Endometrial microvascular endothelial cells (primary cell): ENCODE results near the gene CYFIP1. TPM values are rescaled to one million over a fixed set of nuclear protein-coding genes. Genes with fewer than 3 reads are reported as not detected.

ENCODE experiments used
- in situ Hi-C: cut with HindIII; loops from 2 replicates; pipeline ENCODE4 v1.10.0; 2017; ENCODE audit warnings: low sequenced_read_pairs, low pct_unique_long_range_greater_than_20kb; ENCODE audit errors: inconsistent ontology term
- total RNA-seq: library from RNA; depleted of rRNA; stranded (reverse); fragments of >200 nt; gene quantifications from one replicate; pipeline ENCODE4 v1.2.3, GENCODE V29; 2015; ENCODE audit errors: inconsistent ontology term

The CYFIP1 gene
- total RNA-seq, 1 donor from 2014 or later, result 117 TPM

- in situ Hi-C loops, result no loop called here
These were observed 77.2 kb downstream of the CYFIP1 start for GRCh38 chr15:22902981-22903380.

GRCh38 chr15:22902578-22902977, 77.6 kb downstream of the CYFIP1 start:
- in situ Hi-C loops, result no loop called here

DNA sequence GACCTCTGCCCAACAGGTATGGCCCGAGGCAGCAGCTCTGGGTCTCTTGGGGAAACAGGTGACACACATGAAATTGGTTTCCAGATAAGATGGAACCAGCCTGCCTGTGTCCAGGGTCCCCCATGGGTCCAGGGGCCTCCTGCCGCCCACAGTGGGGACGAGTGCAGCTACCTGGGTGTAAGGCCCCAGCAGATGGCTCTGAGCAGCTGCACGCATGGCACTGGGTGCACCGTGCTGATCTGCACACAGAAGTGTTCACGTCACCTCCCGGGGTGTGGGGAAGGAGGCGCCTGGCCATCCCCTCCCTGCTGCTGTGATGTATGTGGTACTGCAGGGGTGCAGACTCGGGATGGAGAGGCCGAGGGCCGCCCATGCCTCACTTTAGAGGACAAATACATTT, 78.1 kb downstream of the CYFIP1 start:
- in situ Hi-C loops, result no loop called here

DNA sequence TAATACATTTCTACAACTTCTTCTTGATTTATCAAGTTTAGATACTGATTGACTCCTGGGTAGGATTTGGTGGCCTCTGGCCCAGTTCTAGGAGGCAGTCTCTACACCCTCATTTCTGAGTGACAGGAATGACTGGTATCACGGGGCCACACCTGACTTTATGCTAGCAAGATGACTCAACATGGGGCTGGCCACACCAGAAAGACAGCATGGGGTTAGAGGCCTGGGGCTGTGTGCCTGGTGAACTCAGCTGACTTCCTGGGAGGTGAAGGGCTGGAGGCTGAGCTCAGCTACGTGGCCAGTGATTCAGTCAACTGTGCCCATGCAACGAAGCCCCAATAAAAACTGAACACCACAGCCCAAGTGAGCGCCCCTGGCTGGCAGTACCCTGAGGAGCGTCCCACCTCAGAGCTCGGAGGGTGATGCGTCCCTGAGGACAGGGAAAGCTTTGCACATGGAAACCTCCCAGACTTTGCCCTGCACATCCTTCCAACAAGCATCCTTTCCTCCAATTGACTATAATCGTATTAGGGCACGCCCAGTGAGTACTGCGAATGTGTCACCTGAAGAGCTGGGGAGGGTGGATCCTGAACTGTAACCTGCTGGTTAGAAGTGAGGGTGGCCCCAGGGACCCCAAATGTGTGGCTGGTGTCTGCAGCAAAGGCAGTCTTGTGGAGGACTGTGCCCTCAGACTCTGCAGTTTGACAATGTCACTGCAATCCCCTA, 84.5 kb downstream of the CYFIP1 start:
- in situ Hi-C loops, result no loop called here

- in situ Hi-C loops, result no loop called here
These were observed 86.3 kb downstream of the CYFIP1 start for GRCh38 chr15:22893881-22894280.

DNA sequence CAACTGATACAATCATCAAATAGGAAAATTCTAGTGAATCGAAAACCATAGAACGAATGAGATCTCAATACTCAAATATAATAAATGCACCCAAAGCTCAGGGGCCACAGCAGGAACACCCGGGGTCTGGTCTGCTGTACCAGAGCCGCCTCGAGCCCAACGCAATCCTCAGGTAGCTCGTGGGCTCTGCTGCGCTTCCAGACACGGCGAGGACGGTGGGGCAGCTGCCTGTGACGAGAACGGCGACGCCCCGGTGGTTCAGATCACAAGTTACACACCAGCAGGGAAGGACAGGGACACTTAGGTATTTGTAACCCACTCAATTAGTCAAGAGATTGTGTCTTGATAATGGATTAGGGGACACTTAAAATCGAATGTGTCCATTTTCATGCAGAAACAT, 87.1 kb downstream of the CYFIP1 start:
- in situ Hi-C loops, result no loop called here

- in situ Hi-C loops, result no loop called here
These were observed 87.8 kb downstream of the CYFIP1 start for GRCh38 chr15:22892333-22892732.

GRCh38 chr15:22891426-22892210, 88.5 kb downstream of the CYFIP1 start:
- in situ Hi-C loops, result no loop called here

- in situ Hi-C loops, result no loop called here
These were observed 89.9 kb downstream of the CYFIP1 start for GRCh38 chr15:22890296-22890695.

- in situ Hi-C loops, result no loop called here
These were observed 90.9 kb downstream of the CYFIP1 start for GRCh38 chr15:22889146-22889818.

DNA sequence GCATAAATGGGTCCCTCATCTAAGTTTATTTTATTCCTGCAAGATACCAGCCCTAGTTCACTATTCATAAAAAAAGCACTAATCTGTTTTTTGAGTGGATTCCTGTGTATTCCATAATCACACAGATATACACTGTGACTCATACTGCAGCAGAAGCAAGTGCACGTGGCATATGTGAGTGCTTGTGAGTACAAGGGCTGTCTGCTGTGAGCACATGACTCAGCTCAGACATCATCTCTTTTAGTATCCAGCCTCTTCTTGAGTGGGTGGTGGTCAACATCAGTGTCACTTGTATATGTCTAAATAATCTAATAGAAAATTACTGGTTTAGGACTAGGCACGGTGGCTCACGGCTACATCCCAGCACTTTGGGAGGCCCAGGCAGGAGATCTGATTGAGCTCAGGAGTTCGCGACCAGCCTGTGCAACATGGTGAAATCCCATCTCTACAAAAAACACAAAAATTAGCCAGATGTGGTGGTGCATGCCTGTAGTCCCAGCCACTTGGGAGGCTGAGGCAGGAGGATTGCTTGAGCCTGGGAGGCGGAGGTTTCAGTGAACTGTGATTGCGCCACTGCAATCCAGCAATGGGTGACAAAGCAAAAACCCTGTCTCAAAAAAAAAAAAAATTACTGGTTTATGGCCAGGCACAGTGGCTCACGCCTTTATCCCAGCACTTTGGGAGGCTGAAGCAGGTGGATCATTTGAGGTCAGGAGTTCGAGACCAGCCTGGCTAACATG, 91.9 kb downstream of the CYFIP1 start:
- in situ Hi-C loops, result no loop called here

DNA sequence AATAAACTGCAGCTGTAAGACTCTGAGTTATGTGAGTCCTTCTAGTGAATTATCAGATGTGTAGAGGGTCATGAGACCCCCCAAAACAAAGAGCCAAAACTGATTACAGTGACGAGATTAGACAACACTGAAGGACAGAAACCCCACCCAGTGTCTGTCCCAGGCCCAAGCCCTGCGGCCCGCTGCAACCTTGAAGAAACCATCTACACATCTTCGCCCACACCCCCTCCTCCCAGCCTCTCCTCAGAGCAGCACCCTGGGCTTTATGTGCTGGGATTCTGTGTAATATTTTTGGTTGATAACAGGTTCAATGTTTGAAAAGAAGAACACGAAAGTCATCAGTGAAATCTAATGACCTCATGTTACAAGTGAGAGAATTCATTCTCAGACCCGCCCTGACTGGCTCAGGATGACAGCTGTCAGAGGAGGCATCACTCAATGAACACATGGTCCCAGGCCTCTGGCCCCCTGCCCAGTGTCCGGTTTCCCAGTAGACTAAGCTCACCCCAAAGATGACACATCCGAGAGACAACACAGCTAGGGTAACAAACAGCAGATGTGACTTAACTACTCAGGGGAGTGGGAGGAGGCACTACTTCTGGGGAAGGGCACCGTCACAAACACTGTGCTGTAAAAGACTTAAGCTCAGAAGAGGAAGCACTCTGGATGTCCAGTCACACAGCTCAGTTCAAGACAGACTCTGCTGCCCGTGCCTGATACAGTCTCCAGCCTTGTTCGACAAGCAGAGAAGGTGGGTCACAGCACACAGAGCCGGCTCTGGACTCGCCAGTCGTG, 92.8 kb downstream of the CYFIP1 start:
- in situ Hi-C loops, result no loop called here

GRCh38 chr15:22885120-22885519, 95.0 kb downstream of the CYFIP1 start:
- in situ Hi-C loops, result no loop called here

DNA sequence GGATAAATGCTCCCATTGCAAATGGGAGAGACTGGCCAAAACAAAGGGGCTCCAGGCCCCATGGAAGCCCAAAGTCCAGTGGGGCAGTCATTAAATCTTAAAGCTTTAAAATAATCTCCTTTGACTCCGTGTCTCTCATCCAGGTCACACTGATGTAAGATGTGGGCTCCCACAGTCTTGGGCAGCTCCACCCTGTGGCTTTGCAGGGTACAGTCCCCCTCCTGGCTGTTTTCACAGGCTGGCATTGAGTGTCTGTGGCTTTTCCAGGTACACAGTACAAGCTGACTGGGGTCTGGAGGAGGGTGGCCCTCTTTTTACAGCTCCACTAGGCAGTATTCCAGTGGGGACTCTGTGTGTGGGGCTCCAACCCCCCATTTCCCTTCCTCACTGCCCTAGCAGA, 95.8 kb downstream of the CYFIP1 start:
- in situ Hi-C loops, result no loop called here

DNA sequence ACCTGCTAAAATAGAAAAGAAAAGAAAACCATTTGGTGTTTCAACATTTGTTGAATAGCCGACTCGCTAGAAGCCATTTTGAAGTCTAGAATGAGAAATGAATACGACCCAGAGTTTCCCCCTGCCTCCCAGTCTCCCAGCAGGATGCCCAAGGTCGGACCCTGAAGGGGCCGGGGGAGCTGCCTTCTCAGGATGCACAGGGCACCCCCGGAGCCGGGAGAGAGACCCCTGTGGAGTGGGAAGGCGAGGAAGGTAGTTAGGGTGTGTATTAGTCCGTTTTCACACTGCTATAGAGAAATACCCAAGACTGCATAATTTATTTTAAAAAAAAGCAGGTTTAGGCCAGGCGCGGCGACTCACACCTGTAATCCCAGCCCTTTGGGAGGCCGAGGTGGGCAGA, 97.0 kb downstream of the CYFIP1 start:
- in situ Hi-C loops, result no loop called here

GRCh38 chr15:22881739-22882440, 98.3 kb downstream of the CYFIP1 start:
- in situ Hi-C loops, result no loop called here

- in situ Hi-C loops, result no loop called here
These were observed 99.0 kb downstream of the CYFIP1 start for GRCh38 chr15:22880981-22881738.
